IMR-90 (cell line): ENCODE data around the gene MYOM1. TPM values are rescaled to one million over a fixed set of nuclear protein-coding genes. Genes with fewer than 3 reads are reported as not detected.

Source experiments
- ATAC-seq: fragments of 200-7000 bp; cut with Tn5 transposase; 2 replicates; pipeline ENCODE4 v1.9.1; 2020; ENCODE audit warnings: low read depth, mild to moderate bottlenecking, moderate library complexity
- BruUV-seq: library from RNA; stranded (reverse); fragments of 400-500 nt; replicated peaks from 2 replicates; lab custom pipeline; 2021; lab: Mats Ljungman, UMichigan
- CTCF ChIA-PET: fragments of 300-600 bp; formaldehyde crosslinking; extraction: SDS; loops from one replicate; lab custom pipeline; 2021; ENCODE audit warnings: antibody characterized with exemption; lab: Yijun Ruan, JAX
- POLR2A ChIA-PET: fragments of 300-600 bp; sonication (Branson Sonifier 250); formaldehyde crosslinking; loops from one replicate; lab custom pipeline; 2022; ENCODE audit warnings: antibody characterized with exemption; ENCODE audit not compliant: unreplicated experiment; lab: Charles Lee
- DNase-seq: peaks from one replicate; pipeline ENCODE4 v3.0.0; 2013
- H2AFZ ChIP-seq: replicated peaks from 2 replicates; pipeline ENCODE3; 2013; ENCODE audit warnings: low read length, mild to moderate bottlenecking; ENCODE audit not compliant: poor library complexity
- H2AK5ac ChIP-seq: 2 replicates; pipeline ENCODE4 v1.6.1; 2013; ENCODE audit warnings: low read depth, low read length, inconsistent platforms
- H2AK9ac ChIP-seq: replicated peaks from 2 replicates; pipeline ENCODE3; 2013; ENCODE audit warnings: mild to moderate bottlenecking, low read depth, low read length, moderate library complexity; ENCODE audit not compliant: poor library complexity
- H2BK120ac ChIP-seq: 2 replicates; pipeline ENCODE4 v1.6.1; 2013; ENCODE audit warnings: low read depth, low read length, inconsistent platforms
- H2BK15ac ChIP-seq: 3 replicates; pipeline ENCODE4 v1.6.1; 2013; ENCODE audit warnings: low read depth, low read length, inconsistent platforms
- H2BK20ac ChIP-seq: 2 replicates; pipeline ENCODE4 v1.6.1; 2013; ENCODE audit warnings: low read depth, mild to moderate bottlenecking, inconsistent platforms, low read length, moderate library complexity
- H2BK5ac ChIP-seq: 2 replicates; pipeline ENCODE4 v1.6.1; 2013; ENCODE audit warnings: mild to moderate bottlenecking, low read depth, low read length, inconsistent platforms; ENCODE audit not compliant: poor library complexity, severe bottlenecking
- H3K14ac ChIP-seq: replicated peaks from 2 replicates; pipeline ENCODE4 v1.6.1; 2013; ENCODE audit warnings: low read depth, low read length, inconsistent platforms
- H3K18ac ChIP-seq: 2 replicates; pipeline ENCODE4 v1.6.1; 2013; ENCODE audit warnings: low read depth, low read length, control low read depth
- H3K23ac ChIP-seq: 2 replicates; pipeline ENCODE4 v1.6.1; 2013; ENCODE audit warnings: low read depth, low read length, inconsistent platforms
- H3K27ac ChIP-seq: 2 replicates; pipeline ENCODE4 v1.5.1; 2013; ENCODE audit warnings: mild to moderate bottlenecking, control low read depth, low read length; ENCODE audit not compliant: insufficient read depth
- H3K27me3 ChIP-seq: 2 replicates; pipeline ENCODE4 v1.6.1; 2013; ENCODE audit warnings: low read length; ENCODE audit not compliant: control insufficient read depth, insufficient read depth
- H3K36me3 ChIP-seq: 2 replicates; pipeline ENCODE4 v1.6.1; 2013; ENCODE audit warnings: low read length, mixed read lengths; ENCODE audit not compliant: control insufficient read depth, insufficient read depth
- H3K4ac ChIP-seq: 2 replicates; pipeline ENCODE4 v1.6.1; 2013; ENCODE audit warnings: low read depth, low read length, inconsistent platforms
- H3K4me1 ChIP-seq: 2 replicates; pipeline ENCODE4 v1.6.1; 2013; ENCODE audit warnings: low read length, mixed read lengths; ENCODE audit not compliant: control insufficient read depth, insufficient read depth
- H3K4me2 ChIP-seq: 2 replicates; pipeline ENCODE4 v1.6.1; 2013; ENCODE audit warnings: low read depth, mild to moderate bottlenecking, control low read depth, low read length, moderate library complexity
- H3K4me3 ChIP-seq: 2 replicates; pipeline ENCODE4 v1.5.1; 2013; ENCODE audit warnings: low read depth, mild to moderate bottlenecking, control low read depth, low read length, moderate library complexity; ENCODE audit not compliant: insufficient read depth
- H3K56ac ChIP-seq: 2 replicates; pipeline ENCODE4 v1.6.1; 2013; ENCODE audit warnings: low read length, inconsistent platforms; ENCODE audit not compliant: insufficient read depth; ENCODE audit errors: extremely low read depth
- H3K79me1 ChIP-seq, 2 experiments: 2 replicates each; pipeline ENCODE4 v1.6.1; 2013; ENCODE audit warnings: low read length in 2 of 2, inconsistent platforms in 1 of 2, low read depth in 1 of 2
- H3K9ac ChIP-seq: 2 replicates; pipeline ENCODE4 v1.6.1; 2013; ENCODE audit warnings: low read depth, low read length, control low read depth
- H3K9me1 ChIP-seq: 2 replicates; pipeline ENCODE4 v1.6.1; 2013; ENCODE audit warnings: low read length, inconsistent platforms; ENCODE audit not compliant: insufficient read depth
- H3K9me3 ChIP-seq: 2 replicates; pipeline ENCODE4 v1.6.1; 2013; ENCODE audit warnings: low read length; ENCODE audit not compliant: control insufficient read depth, insufficient read depth
- H4K20me1 ChIP-seq: 2 replicates; pipeline ENCODE4 v1.6.1; 2013; ENCODE audit warnings: low read length, inconsistent platforms; ENCODE audit not compliant: insufficient read depth
- H4K5ac ChIP-seq: 2 replicates; pipeline ENCODE4 v1.6.1; 2013; ENCODE audit warnings: mild to moderate bottlenecking, low read depth, low read length, control low read depth
- H4K8ac ChIP-seq, 2 experiments: 2 replicates each; pipeline ENCODE4 v1.6.1; 2013; ENCODE audit warnings: low read depth in 2 of 2, low read length in 2 of 2, control low read depth in 1 of 2, inconsistent platforms in 1 of 2
- H4K91ac ChIP-seq: 2 replicates; pipeline ENCODE4 v1.6.1; 2013; ENCODE audit warnings: low read depth, low read length, inconsistent platforms; ENCODE audit not compliant: insufficient read depth
- CEBPB ChIP-seq: IDR thresholded peaks from 2 replicates; pipeline ENCODE4 v1.6.1; 2012; ENCODE audit warnings: low read depth, low read length, improper control_type of control experiment
- CTCF ChIP-seq: conservative IDR thresholded peaks from 2 replicates; pipeline ENCODE4 v1.5.1; 2012; ENCODE audit warnings: mild to moderate bottlenecking, low read depth, low read length, improper control_type of control experiment
- FOS ChIP-seq: fragments of 150-350 bp; IDR thresholded peaks from 2 replicates; pipeline ENCODE4 v1.6.1; 2016; ENCODE audit warnings: low read depth, low read length
- MAZ ChIP-seq: IDR thresholded peaks from 2 replicates; pipeline ENCODE4 v1.6.1; 2012; ENCODE audit warnings: low read depth, mild to moderate bottlenecking, low read length, improper control_type of control experiment, moderate library complexity, borderline replicate concordance
- NFE2L2 ChIP-seq: fragments of 150-350 bp; IDR thresholded peaks from 2 replicates; pipeline ENCODE4 v1.6.1; 2016; ENCODE audit warnings: low read depth, mild to moderate bottlenecking, low read length
- RAD21 ChIP-seq: IDR thresholded peaks from 2 replicates; pipeline ENCODE4 v1.6.1; 2012; ENCODE audit warnings: low read length, improper control_type of control experiment
- SMC3 ChIP-seq: fragments of 150-350 bp; IDR thresholded peaks from 2 replicates; pipeline ENCODE4 v1.6.1; 2016; ENCODE audit warnings: low read depth, mild to moderate bottlenecking, antibody characterized with exemption, low read length, moderate library complexity
- WGBS, 2 experiments: methylation state at CpG; one replicate each; pipeline versions ENCODE4 v1.1.5 to v1.1.7; 2013; ENCODE audit warnings: missing lambda C conversion rate in 2 of 2; ENCODE audit not compliant: insufficient read length in 1 of 2; ENCODE audit errors: extremely low coverage in 2 of 2; 5-methylcytosine and 5-hydroxymethylcytosine counted together
- dilution Hi-C: fragments of 300-500 bp; cut with HindIII; formaldehyde crosslinking; loops from one replicate; pipeline ENCODE4 v1.14.3; 2018; ENCODE audit warnings: low sequenced_read_pairs; ENCODE audit not compliant: unreplicated experiment
- in situ Hi-C: fragments of 300-500 bp; cut with MboI; formaldehyde crosslinking; loops from 3 replicates; pipeline ENCODE4 v1.14.3; 2019; ENCODE audit warnings: low sequenced_read_pairs, inconsistent platforms, mixed read lengths
- intact Hi-C: fragments of 100-400 bp; cut with micrococcal nuclease; formaldehyde crosslinking; loops from 2 replicates; pipeline ENCODE4 v1.10.0; 2022
- polyA plus RNA-seq, 3 experiments: library from polyadenylated mRNA; depleted of rRNA; stranded (reverse); fragments of >200 nt; gene quantifications; 2 replicates each; pipeline ENCODE4 v1.2.3, GENCODE V29; 2012; ENCODE audit warnings: low replicate concordance in 1 of 3
- total RNA-seq: library from RNA; depleted of rRNA; stranded (reverse); fragments of >200 nt; gene quantifications from 2 replicates; pipeline ENCODE4 v1.2.3, GENCODE V29; 2012

The MYOM1 gene
- total and polyA plus RNA-seq, 2 of the 4 experiments (the other 2 are of a cell fraction), result under 0.01 to 0.10 TPM

- TF ChIP-seq RAD21 (peak; percentile 64), NFE2L2 (no peak), CEBPB (no peak), FOS (no peak), CTCF (peak; percentile 74), MAZ (no peak), SMC3 (peak; percentile 72)
- Histone ChIP-seq H3K4ac (no peak overlapping the region), H4K5ac (no peak overlapping the region), H2BK120ac (no peak overlapping the region), H4K20me1 (no peaks in the 10 kb centered on the region), H3K79me1 (no peaks in the 10 kb centered on the region), H4K91ac (no peak overlapping the region), H3K27ac (no peak overlapping the region), H3K4me3 (no peak overlapping the region), H2AK5ac (no peak overlapping the region), H3K27me3 (no peaks in the 10 kb centered on the region; the same call in 1 of the 2 replicates), H3K4me1 (no peaks in the 10 kb centered on the region), H3K4me2 (no peak overlapping the region), H3K36me3 (no peaks in the 10 kb centered on the region), H3K9ac (no peak overlapping the region), H2AFZ (no peak overlapping the region), H2BK20ac (no peak overlapping the region), H2BK5ac (no peak overlapping the region), H2BK15ac (no peak overlapping the region), H4K8ac (no peak overlapping the region), H3K9me1 (no peaks in the 10 kb centered on the region), H3K18ac (no peak overlapping the region), H3K23ac (no peak overlapping the region), H3K9me3 (no peaks in the 10 kb centered on the region), H3K56ac (no peak overlapping the region), H3K14ac (no peak overlapping the region), H2AK9ac (no peak overlapping the region)
- 50% methylated on average over 2 of the region's 18 CpGs; no CpG with 5 or more reads in 1 of the 2 experiments for WGBS, 2 experiments
- DNase-seq (peak; percentile 52), ATAC-seq (no peak)
- ChIA-PET CTCF (interaction anchor here (0.5 to 1.4 kb wide), 8 partner anchors 9 to 220 kb away, joined by 3 to 7 read pairs (median 4); no protein-coding TSS in a partner anchor), POLR2A (interaction anchor here (0.6 kb wide), 1 partner anchor 35 kb away, joined by 3 read pairs; no protein-coding TSS in a partner anchor)
- intact Hi-C loops (loop anchor here (1.0 kb wide), 2 partner anchors 95 to 219 kb away; no protein-coding TSS in a partner anchor), in situ Hi-C loops (no loop called here), dilution Hi-C loops (no loop called here)
- no TSS peak for BruUV-seq
Measured at GRCh38 chr18:3151399-3152264, 68.1 kb downstream of the MYOM1 start.
